ENCODE measurements around the gene LY6G5B. TPM values are rescaled to one million over a fixed set of nuclear protein-coding genes. Genes with fewer than 3 reads are reported as not detected.

Gene LY6G5B
- polyA plus RNA-seq, 1 of the 3 experiments (the other 2 are of a cell fraction), result 12.7 TPM

GRCh38 chr6:31702405-31702818, 32.6 kb downstream of the LY6G5B start:
- peaks cover 12% of the 10 kb centered on the region for H3F3A ChIP-seq (replicated peaks; ENCODE audit: insufficient read depth)
- H3K79me2 ChIP-seq (ENCODE audit: insufficient read depth), result peaks cover 36% of the 10 kb centered on the region
- H3K36me3 ChIP-seq (replicated peaks in 1 of 2; ENCODE audit: control insufficient read depth in 1 of 2, insufficient read depth in 2 of 2, low read length in 1 of 2), result peaks cover 0 to 17% of the 10 kb centered on the region in 2 experiments
- ChIA-PET POLR2A (interaction anchor here (1.0 to 1.8 kb wide), 5 partner anchors 8 to 128 kb away, joined by 3 to 7 read pairs (median 4); partner anchors contain the start of genes HSPA1B and VARS1), CTCF (interaction anchor here (0.7 to 1.7 kb wide), 4 partner anchors 10 to 126 kb away, joined by 3 to 5 read pairs (median 4); partner anchors contain the start of gene MSH5)
- WGBS (ENCODE audit: low lambda C conversion rate), result 2% methylated on average over 10 of the region's 10 CpGs
- peaks cover 0 to 15% of the 10 kb centered on the region in 2 experiments; a peak in 2 of 4 replicates for H3K4me1 ChIP-seq (ENCODE audit: control insufficient read depth in 1 of 2, insufficient read depth in 2 of 2, low read depth in 1 of 2, low read length in 1 of 2)
- no peaks in the 10 kb centered on the region for H3K9me3 ChIP-seq
- peak overlapping the region; percentile 91 for H2AFZ ChIP-seq (ENCODE audit: low read depth)
- TF ChIP-seq SIN3A (IDR thresholded peaks at IDR 0.05; ENCODE audit: borderline replicate concordance, low read depth, low read length) (no peak), NFIC (IDR thresholded peaks at IDR 0.05; ENCODE audit: borderline replicate concordance) (no peak), FOSL2 (IDR thresholded peaks at IDR 0.05; ENCODE audit: borderline replicate concordance, low read depth) (no peak), MXI1 (IDR thresholded peaks at IDR 0.05; ENCODE audit: low read depth, low read length) (no peak), RCOR1 (IDR thresholded peaks at IDR 0.05; ENCODE audit: low read length) (no peak), GATA2 (CRISPR knock-in tag; IDR thresholded peaks at IDR 0.05) (no peak), RAD21 (IDR thresholded peaks at IDR 0.05; ENCODE audit: low read length) (no peak), RXRA (IDR thresholded peaks at IDR 0.05; ENCODE audit: borderline replicate concordance, low read depth) (no peak), YY1 (IDR thresholded peaks at IDR 0.05; ENCODE audit: low read depth) (no peak), POLR2AphosphoS5 (IDR thresholded peaks at IDR 0.05; ENCODE audit: low read depth, low read length) (no peak), NRF1 (IDR thresholded peaks at IDR 0.05; ENCODE audit: low read depth, low read length) (no peak)
- TF ChIP-seq, protein P1, sequence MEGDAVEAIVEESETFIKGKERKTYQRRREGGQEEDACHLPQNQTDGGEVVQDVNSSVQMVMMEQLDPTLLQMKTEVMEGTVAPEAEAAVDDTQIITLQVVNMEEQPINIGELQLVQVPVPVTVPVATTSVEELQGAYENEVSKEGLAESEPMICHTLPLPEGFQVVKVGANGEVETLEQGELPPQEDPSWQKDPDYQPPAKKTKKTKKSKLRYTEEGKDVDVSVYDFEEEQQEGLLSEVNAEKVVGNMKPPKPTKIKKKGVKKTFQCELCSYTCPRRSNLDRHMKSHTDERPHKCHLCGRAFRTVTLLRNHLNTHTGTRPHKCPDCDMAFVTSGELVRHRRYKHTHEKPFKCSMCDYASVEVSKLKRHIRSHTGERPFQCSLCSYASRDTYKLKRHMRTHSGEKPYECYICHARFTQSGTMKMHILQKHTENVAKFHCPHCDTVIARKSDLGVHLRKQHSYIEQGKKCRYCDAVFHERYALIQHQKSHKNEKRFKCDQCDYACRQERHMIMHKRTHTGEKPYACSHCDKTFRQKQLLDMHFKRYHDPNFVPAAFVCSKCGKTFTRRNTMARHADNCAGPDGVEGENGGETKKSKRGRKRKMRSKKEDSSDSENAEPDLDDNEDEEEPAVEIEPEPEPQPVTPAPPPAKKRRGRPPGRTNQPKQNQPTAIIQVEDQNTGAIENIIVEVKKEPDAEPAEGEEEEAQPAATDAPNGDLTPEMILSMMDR (IDR thresholded peaks at IDR 0.05), result no peak
- peak overlapping the region; percentile 97 for H3K4me2 ChIP-seq
- peak overlapping the region; percentile 95 for H3K9ac ChIP-seq
- H3K4me3 ChIP-seq (ENCODE audit: low read depth in 2 of 2, low read length in 1 of 2), result peak overlapping the region; percentile 81 to 98
- H3K9me2 ChIP-seq, result no peaks in the 10 kb centered on the region
- DNase-seq, result no peak
- no peaks in the 10 kb centered on the region for H3K27me3 ChIP-seq (ENCODE audit: insufficient read depth)
- H4K20me1 ChIP-seq (ENCODE audit: insufficient read depth), result no peaks in the 10 kb centered on the region
- H3K27ac ChIP-seq (ENCODE audit: low read depth in 2 of 2, low read length in 1 of 2), result peak overlapping the region; percentile 87 to 89

GRCh38 chr6:31702819-31703716, 33.3 kb downstream of the LY6G5B start, which contains the start of gene ABHD16A:
Gene ABHD16A (minus strand): TSS chr6:31703324. CDS start chr6:31703281, 43 bp downstream.
- H3K9ac ChIP-seq, result peak within 1 kb of the TSS; percentile 95
- 2% methylated on average over 43 of the region's 54 CpGs for WGBS (ENCODE audit: low lambda C conversion rate)
- no peaks in the 10 kb centered on the region for H3K9me3 ChIP-seq
- peaks cover 12% of the 10 kb centered on the region for H3F3A ChIP-seq (replicated peaks; ENCODE audit: insufficient read depth)
- H4K20me1 ChIP-seq (ENCODE audit: insufficient read depth), result no peaks in the 10 kb centered on the region
- no peaks in the 10 kb centered on the region for H3K9me2 ChIP-seq
- peak within 1 kb of the TSS; percentile 96 for H2AFZ ChIP-seq (ENCODE audit: low read depth)
- H3K36me3 ChIP-seq (replicated peaks in 1 of 2; ENCODE audit: control insufficient read depth in 1 of 2, insufficient read depth in 2 of 2, low read length in 1 of 2), result peaks cover 0 to 13% of the 10 kb centered on the region in 2 experiments
- H3K4me2 ChIP-seq, result peak within 1 kb of the TSS; percentile 97
- CTCF ChIA-PET, result interaction anchor here (0.8 to 1.7 kb wide), 6 partner anchors 8 to 126 kb away, joined by 3 to 5 read pairs (median 4); no protein-coding TSS in a partner anchor
- peak within 1 kb of the TSS; percentile 81 to 98 for H3K4me3 ChIP-seq (ENCODE audit: low read depth in 2 of 2, low read length in 1 of 2)
- H3K4me1 ChIP-seq (ENCODE audit: control insufficient read depth in 1 of 2, insufficient read depth in 2 of 2, low read depth in 1 of 2, low read length in 1 of 2), result peaks cover 0 to 15% of the 10 kb centered on the region in 2 experiments; a peak in 2 of 4 replicates
- POLR2A ChIA-PET, result interaction anchor here (0.9 to 1.8 kb wide), 9 partner anchors 8 to 1085 kb away, joined by 3 to 7 read pairs (median 4); partner anchors contain the start of genes C6orf47, CLIC1, DDX39B and HSPA1B
- H3K27me3 ChIP-seq (ENCODE audit: insufficient read depth), result no peaks in the 10 kb centered on the region
- peak within 1 kb of the TSS; percentile 87 to 89 for H3K27ac ChIP-seq (ENCODE audit: low read depth in 2 of 2, low read length in 1 of 2)
- H3K79me2 ChIP-seq (ENCODE audit: insufficient read depth), result peaks cover 36% of the 10 kb centered on the region
- peak; percentile 97 for DNase-seq
- TF ChIP-seq RAD21 (IDR thresholded peaks at IDR 0.05; ENCODE audit: low read length), result no peak
- TF ChIP-seq POLR2AphosphoS5 (IDR thresholded peaks at IDR 0.05; ENCODE audit: low read depth, low read length), result peak; percentile 83
- peak in 1 of 2 experiments; percentile 28; a peak in 2 of 4 replicates for TF ChIP-seq EP300 (IDR thresholded peaks at IDR 0.05; ENCODE audit: borderline replicate concordance in 1 of 2, low read depth in 1 of 2, low read length in 1 of 2)
- peak; percentile 76 for TF ChIP-seq CHD2 (IDR thresholded peaks at IDR 0.05; ENCODE audit: low read length, partially characterized antibody)
- no peak for TF ChIP-seq TEAD4 (IDR thresholded peaks at IDR 0.05; ENCODE audit: borderline replicate concordance, insufficient read depth)
- TF ChIP-seq, protein P2, sequence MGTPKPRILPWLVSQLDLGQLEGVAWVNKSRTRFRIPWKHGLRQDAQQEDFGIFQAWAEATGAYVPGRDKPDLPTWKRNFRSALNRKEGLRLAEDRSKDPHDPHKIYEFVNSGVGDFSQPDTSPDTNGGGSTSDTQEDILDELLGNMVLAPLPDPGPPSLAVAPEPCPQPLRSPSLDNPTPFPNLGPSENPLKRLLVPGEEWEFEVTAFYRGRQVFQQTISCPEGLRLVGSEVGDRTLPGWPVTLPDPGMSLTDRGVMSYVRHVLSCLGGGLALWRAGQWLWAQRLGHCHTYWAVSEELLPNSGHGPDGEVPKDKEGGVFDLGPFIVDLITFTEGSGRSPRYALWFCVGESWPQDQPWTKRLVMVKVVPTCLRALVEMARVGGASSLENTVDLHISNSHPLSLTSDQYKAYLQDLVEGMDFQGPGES (IDR thresholded peaks at IDR 0.05; ENCODE audit: low read depth, low read length), result no peak
- no peak for TF ChIP-seq MEF2A (IDR thresholded peaks at IDR 0.05; ENCODE audit: borderline replicate concordance, low read depth)
- no peak; the same call in 1 of the 2 replicates for TF ChIP-seq RFX5 (IDR thresholded peaks at IDR 0.05; ENCODE audit: low read length)
- peak; percentile 58; the same call in 1 of the 2 replicates for TF ChIP-seq RCOR1 (IDR thresholded peaks at IDR 0.05; ENCODE audit: low read length)
- TF ChIP-seq MAX (IDR thresholded peaks at IDR 0.05; ENCODE audit: low read depth), result 0 out of 2 replicates have a peak, but pooled peaks have one; percentile 51
- TF ChIP-seq, protein P1 (IDR thresholded peaks at IDR 0.05), result no peak

Measured in SK-N-SH (cell line).